Astrocyte (in vitro differentiated cells and primary cell): ENCODE results near the gene FREM3. TPM values are rescaled to one million over a fixed set of nuclear protein-coding genes. Genes with fewer than 3 reads are reported as not detected.

Experiments used
- DNase-seq: peaks from one replicate; pipeline ENCODE4 v3.0.0-alpha.2; 2010; ENCODE audit warnings: low read depth
- FAIRE-seq: peaks from 2 replicates; lab custom pipeline; 2011; peaks lifted over from hg19 to GRCh38; lab: Jason Lieb, UNC
- H2AFZ ChIP-seq: 2 replicates; pipeline ENCODE4 v1.6.0; 2012; ENCODE audit warnings: low read depth, low read length, inconsistent platforms
- H3K27ac ChIP-seq: 2 replicates; pipeline ENCODE4 v1.5.1; 2011; ENCODE audit warnings: low read depth, low read length, inconsistent platforms
- H3K27me3 ChIP-seq: 2 replicates; pipeline ENCODE4 v1.6.0; 2011; ENCODE audit warnings: low read length, inconsistent platforms; ENCODE audit not compliant: insufficient read depth
- H3K36me3 ChIP-seq: 2 replicates; pipeline ENCODE4 v1.5.1; 2011; ENCODE audit warnings: low read length, inconsistent platforms; ENCODE audit not compliant: insufficient read depth
- H3K4me1 ChIP-seq: 2 replicates; pipeline ENCODE4 v1.5.1; 2011; ENCODE audit warnings: low read length, inconsistent platforms; ENCODE audit not compliant: insufficient read depth
- H3K4me2 ChIP-seq: 2 replicates; pipeline ENCODE4 v1.6.0; 2012; ENCODE audit warnings: low read length, inconsistent platforms
- H3K4me3 ChIP-seq: 2 replicates; pipeline ENCODE4 v1.5.1; 2011; ENCODE audit warnings: low read depth, mild to moderate bottlenecking, low read length, inconsistent platforms; ENCODE audit not compliant: insufficient read depth
- H3K79me2 ChIP-seq: 2 replicates; pipeline ENCODE4 v1.6.0; 2012; ENCODE audit warnings: mild to moderate bottlenecking, low read length, inconsistent platforms; ENCODE audit not compliant: insufficient read depth
- H3K9ac ChIP-seq: 2 replicates; pipeline ENCODE4 v1.6.0; 2012; ENCODE audit warnings: mild to moderate bottlenecking, low read length, inconsistent platforms
- H3K9me3 ChIP-seq: 2 replicates; pipeline ENCODE4 v1.5.1; 2012; ENCODE audit warnings: low read depth, mild to moderate bottlenecking, low read length, inconsistent platforms; ENCODE audit not compliant: insufficient read depth
- H4K20me1 ChIP-seq: 2 replicates; pipeline ENCODE4 v1.6.0; 2012; ENCODE audit warnings: low read length, inconsistent platforms; ENCODE audit not compliant: insufficient read depth
- H3K27ac Mint-ChIP-seq: one replicate; pipeline ENCODE4 v1.8.0; 2021; ENCODE audit warnings: mild to moderate bottlenecking, mixed read lengths; ENCODE audit not compliant: unreplicated experiment
- H3K27me3 Mint-ChIP-seq: one replicate; pipeline ENCODE4 v1.8.0; 2021; ENCODE audit warnings: low read depth, mixed read lengths; ENCODE audit not compliant: unreplicated experiment
- H3K36me3 Mint-ChIP-seq: one replicate; pipeline ENCODE4 v1.8.0; 2021; ENCODE audit warnings: low read depth, mixed read lengths; ENCODE audit not compliant: unreplicated experiment
- H3K4me1 Mint-ChIP-seq: one replicate; pipeline ENCODE4 v1.8.0; 2021; ENCODE audit warnings: low read depth, mixed read lengths; ENCODE audit not compliant: unreplicated experiment
- H3K4me3 Mint-ChIP-seq: one replicate; pipeline ENCODE4 v1.8.0; 2021; ENCODE audit warnings: mild to moderate bottlenecking, moderate library complexity, mixed read lengths; ENCODE audit not compliant: unreplicated experiment
- H3K9me3 Mint-ChIP-seq: one replicate; pipeline ENCODE4 v1.8.0; 2021; ENCODE audit warnings: mild to moderate bottlenecking, mixed read lengths; ENCODE audit not compliant: unreplicated experiment
- EZH2 ChIP-seq: IDR thresholded peaks from 2 replicates; pipeline ENCODE4 v1.6.1; 2012; ENCODE audit warnings: mild to moderate bottlenecking, low read length, inconsistent platforms; ENCODE audit not compliant: insufficient read depth
- total RNA-seq: library from RNA; stranded (reverse); gene quantifications from 2 replicates; pipeline ENCODE4 v1.2.1, GENCODE V29; 2021
- TF ChIP-seq, protein P1 (sequence below): IDR thresholded peaks from 2 replicates; pipeline ENCODE4 v1.5.1; 2011; ENCODE audit warnings: low read depth, mild to moderate bottlenecking, inconsistent platforms, low read length, moderate library complexity; ENCODE audit not compliant: insufficient read depth

FREM3 gene
- total RNA-seq, 1 donor from 2014 or later: not detected

DNA sequence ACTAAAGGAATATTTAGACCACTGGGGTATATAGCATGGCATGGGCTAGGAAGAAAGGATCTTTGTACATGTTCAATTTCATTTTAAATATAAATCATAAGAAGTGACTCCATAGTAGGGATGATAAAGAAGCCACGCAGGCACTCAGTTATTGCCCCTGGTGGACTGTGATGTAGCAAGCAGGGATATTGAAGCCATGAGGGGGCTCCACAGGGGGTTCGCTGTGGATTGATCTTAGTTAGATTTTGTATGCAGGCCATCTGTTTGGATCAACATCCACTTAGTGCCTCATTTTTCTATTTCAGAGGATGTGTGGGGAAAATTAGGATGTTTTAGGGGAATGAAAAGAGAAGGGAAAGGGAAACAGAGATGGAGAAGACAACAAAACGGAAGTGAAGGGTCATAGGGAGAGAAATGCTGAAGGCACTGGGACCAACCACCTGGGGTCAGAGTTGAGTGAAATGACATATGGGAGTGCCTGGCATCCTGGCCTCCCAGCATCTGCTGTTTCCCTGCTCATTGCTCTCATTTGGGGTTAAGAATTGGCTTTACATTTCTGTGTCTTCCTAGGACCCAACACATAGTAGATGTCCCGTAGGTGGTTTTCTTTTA, 11.2 kb upstream of the FREM3 start:
- Histone ChIP-seq H3K9me3 (no peaks in the 10 kb centered on the region), H2AFZ (no peak overlapping the region), H3K27me3 (no peaks in the 10 kb centered on the region), H3K9ac (no peak overlapping the region), H3K4me2 (no peak overlapping the region), H4K20me1 (no peaks in the 10 kb centered on the region), H3K4me3 (no peak overlapping the region), H3K27ac (no peak overlapping the region), H3K36me3 (no peaks in the 10 kb centered on the region), H3K79me2 (no peaks in the 10 kb centered on the region), H3K4me1 (no peaks in the 10 kb centered on the region)
- no peaks in the 10 kb centered on the region for H3K9me3 Mint-ChIP-seq
- no peak for FAIRE-seq
- no peak overlapping the region for H3K4me3 Mint-ChIP-seq
- no peak overlapping the region for H3K27ac Mint-ChIP-seq
- H3K4me1 Mint-ChIP-seq: no peaks in the 10 kb centered on the region
- TF ChIP-seq, protein P1, sequence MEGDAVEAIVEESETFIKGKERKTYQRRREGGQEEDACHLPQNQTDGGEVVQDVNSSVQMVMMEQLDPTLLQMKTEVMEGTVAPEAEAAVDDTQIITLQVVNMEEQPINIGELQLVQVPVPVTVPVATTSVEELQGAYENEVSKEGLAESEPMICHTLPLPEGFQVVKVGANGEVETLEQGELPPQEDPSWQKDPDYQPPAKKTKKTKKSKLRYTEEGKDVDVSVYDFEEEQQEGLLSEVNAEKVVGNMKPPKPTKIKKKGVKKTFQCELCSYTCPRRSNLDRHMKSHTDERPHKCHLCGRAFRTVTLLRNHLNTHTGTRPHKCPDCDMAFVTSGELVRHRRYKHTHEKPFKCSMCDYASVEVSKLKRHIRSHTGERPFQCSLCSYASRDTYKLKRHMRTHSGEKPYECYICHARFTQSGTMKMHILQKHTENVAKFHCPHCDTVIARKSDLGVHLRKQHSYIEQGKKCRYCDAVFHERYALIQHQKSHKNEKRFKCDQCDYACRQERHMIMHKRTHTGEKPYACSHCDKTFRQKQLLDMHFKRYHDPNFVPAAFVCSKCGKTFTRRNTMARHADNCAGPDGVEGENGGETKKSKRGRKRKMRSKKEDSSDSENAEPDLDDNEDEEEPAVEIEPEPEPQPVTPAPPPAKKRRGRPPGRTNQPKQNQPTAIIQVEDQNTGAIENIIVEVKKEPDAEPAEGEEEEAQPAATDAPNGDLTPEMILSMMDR: no peak
- no peak for TF ChIP-seq EZH2
- H3K36me3 Mint-ChIP-seq: no peaks in the 10 kb centered on the region
- H3K27me3 Mint-ChIP-seq: no peaks in the 10 kb centered on the region
- DNase-seq: no peak

DNA sequence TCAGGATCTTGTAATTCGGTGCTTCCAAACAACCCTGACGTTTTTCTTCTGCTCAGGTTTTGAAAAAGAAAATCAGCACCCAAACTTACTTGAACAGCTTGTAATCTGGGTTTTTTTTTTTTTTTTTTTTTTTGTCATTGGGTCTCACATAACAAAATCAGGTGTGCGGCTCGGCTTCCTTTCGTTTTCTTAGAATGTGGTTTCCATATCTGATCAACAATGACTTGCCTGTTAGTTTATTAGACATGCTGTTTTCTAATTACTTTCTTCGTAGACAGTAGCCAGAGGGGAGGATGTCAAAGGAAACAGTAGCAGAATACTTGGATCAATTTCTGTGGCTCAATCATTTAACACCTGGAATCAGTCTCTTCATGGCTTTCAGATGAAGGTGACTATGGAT, 890 bp upstream of the FREM3 start:
- Histone ChIP-seq H2AFZ (no peak overlapping the region), H3K27ac (no peak overlapping the region), H3K27me3 (peaks cover 38% of the 10 kb centered on the region), H4K20me1 (no peaks in the 10 kb centered on the region), H3K36me3 (no peaks in the 10 kb centered on the region), H3K4me3 (no peak overlapping the region), H3K9ac (no peak overlapping the region), H3K9me3 (no peaks in the 10 kb centered on the region), H3K4me1 (peaks cover 5% of the 10 kb centered on the region), H3K79me2 (no peaks in the 10 kb centered on the region), H3K4me2 (peak overlapping the region; percentile 69)
- no peak overlapping the region for H3K27ac Mint-ChIP-seq
- peaks cover 6% of the 10 kb centered on the region for H3K36me3 Mint-ChIP-seq
- H3K4me3 Mint-ChIP-seq: no peak overlapping the region
- FAIRE-seq: no peak
- H3K4me1 Mint-ChIP-seq: no peaks in the 10 kb centered on the region
- TF ChIP-seq EZH2: no peak
- TF ChIP-seq, protein P1: no peak
- peaks cover 56% of the 10 kb centered on the region for H3K27me3 Mint-ChIP-seq
- peaks cover 16% of the 10 kb centered on the region for H3K9me3 Mint-ChIP-seq
- DNase-seq: no peak

DNA sequence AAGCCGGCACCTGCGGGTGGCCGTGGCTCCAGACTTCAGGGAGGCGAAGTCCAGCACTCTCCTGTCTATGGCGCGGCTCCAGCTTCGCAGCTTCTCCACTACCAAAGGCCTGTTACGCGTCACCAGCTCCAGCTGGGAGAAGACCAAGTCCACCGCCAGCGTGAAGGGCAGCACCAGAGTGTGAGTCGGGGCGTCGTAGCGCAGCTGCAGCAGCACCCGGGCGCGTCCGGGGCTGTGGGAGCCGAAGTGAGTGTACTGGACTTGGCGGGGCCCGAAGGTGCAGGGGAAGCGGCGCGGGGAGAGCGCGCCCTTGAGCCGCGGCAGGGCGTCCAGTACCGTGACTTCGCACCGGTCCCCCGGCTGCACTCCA, 444 bp downstream of the FREM3 start:
- Histone ChIP-seq H4K20me1 (no peaks in the 10 kb centered on the region), H3K9me3 (no peaks in the 10 kb centered on the region), H3K9ac (no peak overlapping the region), H3K4me1 (peaks cover 5% of the 10 kb centered on the region), H3K4me3 (peak overlapping the region; percentile 23), H3K4me2 (peak overlapping the region; percentile 69), H3K27me3 (peaks cover 36% of the 10 kb centered on the region), H3K27ac (no peak overlapping the region), H2AFZ (peak overlapping the region; percentile 15), H3K36me3 (no peaks in the 10 kb centered on the region), H3K79me2 (no peaks in the 10 kb centered on the region)
- H3K9me3 Mint-ChIP-seq: peaks cover 16% of the 10 kb centered on the region
- H3K27me3 Mint-ChIP-seq: peaks cover 64% of the 10 kb centered on the region
- H3K4me3 Mint-ChIP-seq: no peak overlapping the region
- H3K27ac Mint-ChIP-seq: no peak overlapping the region
- TF ChIP-seq, protein P1: no peak
- no peak for TF ChIP-seq EZH2
- no peak for FAIRE-seq
- H3K36me3 Mint-ChIP-seq: peaks cover 6% of the 10 kb centered on the region
- peak; percentile 6 for DNase-seq
- H3K4me1 Mint-ChIP-seq: no peaks in the 10 kb centered on the region
